D721Med (cell line): Measurements from ENCODE around the gene PLXNA4.

Source experiments
- DNase-seq: peaks from one replicate; pipeline ENCODE4 v3.0.0; 2011; ENCODE audit warnings: low spot score; ENCODE audit not compliant: insufficient read length
- FAIRE-seq: peaks from 2 replicates; lab custom pipeline; 2011; peaks lifted over from hg19 to GRCh38; lab: Jason Lieb, UNC
- CTCF ChIP-seq: IDR thresholded peaks from 2 replicates; pipeline ENCODE4 v1.5.1; 2012; ENCODE audit warnings: mild to moderate bottlenecking, control low read depth; ENCODE audit not compliant: insufficient read depth; ENCODE audit errors: missing control alignments

Gene PLXNA4

GRCh38 chr7:132185150-132185549, 391.1 kb downstream of the PLXNA4 start:
- TF ChIP-seq CTCF: no peak
- no peak for DNase-seq
- no peak for FAIRE-seq

GRCh38 chr7:132183781-132184380, 392.4 kb downstream of the PLXNA4 start:
- TF ChIP-seq CTCF: no peak
- DNase-seq (no peak), FAIRE-seq (no peak)

GRCh38 chr7:132182992-132183391, 393.3 kb downstream of the PLXNA4 start:
- DNase-seq (no peak), FAIRE-seq (no peak)
- TF ChIP-seq CTCF: no peak

- no peak for TF ChIP-seq CTCF
- DNase-seq (no peak), FAIRE-seq (no peak)
Measured at GRCh38 chr7:132181946-132182685, 394.2 kb downstream of the PLXNA4 start.

- FAIRE-seq (no peak), DNase-seq (no peak)
- TF ChIP-seq CTCF: no peak
Measured at GRCh38 chr7:132181371-132181770, 394.9 kb downstream of the PLXNA4 start.

DNA sequence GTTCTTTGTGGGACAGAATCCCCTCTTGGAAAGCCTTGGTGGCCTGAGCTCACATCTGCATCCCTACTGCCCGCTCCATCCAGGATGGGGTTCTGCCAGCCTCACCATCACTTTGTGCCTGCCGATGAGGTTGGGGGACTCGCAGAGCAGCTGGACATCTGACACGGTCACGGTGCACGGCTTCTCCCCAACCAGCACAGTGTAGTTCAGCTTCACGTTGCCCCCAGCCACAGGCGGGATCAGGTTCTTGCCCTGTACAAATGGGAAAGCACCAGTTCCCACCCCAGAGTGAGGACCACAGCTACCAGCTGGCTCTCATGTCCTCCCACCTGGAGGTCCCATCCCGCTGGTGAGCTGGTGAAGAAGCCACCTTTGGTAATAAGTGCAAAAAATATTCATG, 395.8 kb downstream of the PLXNA4 start:
- TF ChIP-seq CTCF: no peak
- FAIRE-seq: no peak
- no peak for DNase-seq

GRCh38 chr7:132179681-132180080, 396.6 kb downstream of the PLXNA4 start:
- TF ChIP-seq CTCF: no peak
- FAIRE-seq: no peak
- no peak for DNase-seq
